Left cardiac atrium (tissue), 2 donors: ENCODE results near the gene SFTPA1. TPM values are rescaled to one million over a fixed set of nuclear protein-coding genes. Genes with fewer than 3 reads are reported as not detected.

Experiments used
- total RNA-seq, 2 donors: library from RNA; stranded (reverse); fragmentation: NEBNext Ultra II Directional; extraction: Animal tissue kit (Norgen Biotek cat#: 25700); gene quantifications; one replicate each; pipeline ENCODE4 v1.2.1, GENCODE V29; 2021
- donor health status: DM: no; HTN: yes; CAD: no; lungs with severe emphysema.
- donor health status: DM: yes; HTN: yes; CAD: no.

SFTPA1 gene
- total RNA-seq, 2 donors from 2014 or later: 0.26 TPM; not detected in 1

Other genes with a start within 250 kb of the SFTPA1 start
- gene ZCCHC24, start 165.3 kb upstream of the SFTPA1 start, total RNA-seq: 10 to 100 TPM; 52.9 to 56.6 TPM
- gene EIF5AL1, start 98.4 kb upstream of the SFTPA1 start, total RNA-seq: under 1 TPM; 0.09 to 0.24 TPM
- gene SFTPA2, start 50.5 kb upstream of the SFTPA1 start, total RNA-seq: under 1 TPM in 1 of 2 donors, not detected in 1; 0.34 TPM
- under 1 TPM; 0.73 to 0.88 TPM for gene NUTM2B, start 92.3 kb downstream of the SFTPA1 start, total RNA-seq
- not detected for gene NUTM2E, start 215.8 kb downstream of the SFTPA1 start, total RNA-seq